Stimulated activated CD8-positive, alpha-beta memory T cell treated with anti-CD3 and anti-CD28 coated beads, Interleukin-2, amount 100 ng/mL, for 1 hour (primary cell): ENCODE results near the gene MTARC1.

ENCODE experiments used
- DNase-seq, 2 donors: peaks; one replicate each; pipeline ENCODE4 v3.0.0-alpha.2; 2020; ENCODE audit warnings: low read depth in 2 of 2

MTARC1 gene

DNA sequence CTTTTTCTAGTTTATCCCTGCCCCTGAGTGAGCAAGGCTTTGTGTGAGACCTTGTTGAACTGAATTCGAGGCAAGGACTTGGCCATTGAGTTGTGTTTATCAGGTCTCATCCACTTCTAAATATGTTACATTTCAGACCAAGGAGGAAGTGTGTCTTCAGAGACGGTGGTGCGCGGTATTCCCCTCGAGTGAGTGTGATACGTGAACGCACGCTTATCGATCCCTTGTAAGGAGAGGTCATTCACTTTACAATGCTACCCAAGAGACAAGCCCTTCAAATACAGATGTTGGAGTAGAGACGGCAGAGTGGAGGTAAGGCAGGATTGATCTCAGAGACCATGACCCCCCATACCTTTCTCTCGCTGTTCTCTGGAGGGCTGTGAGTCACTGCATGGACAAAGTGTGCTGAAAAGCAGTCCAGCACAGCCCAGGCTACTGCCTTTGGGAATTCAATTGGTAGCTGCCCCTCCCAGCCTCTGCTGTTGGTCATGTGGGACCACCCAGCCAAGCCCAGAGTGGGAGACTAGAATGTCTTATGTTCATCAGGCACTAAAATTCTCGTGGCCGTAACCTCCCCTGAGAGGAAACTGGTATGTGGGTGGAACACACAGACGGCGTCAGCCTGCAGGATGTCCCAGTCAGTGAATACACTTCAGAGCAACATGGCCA lies 16.3 kb upstream of the MTARC1 start:
- DNase-seq: no peak

DNA sequence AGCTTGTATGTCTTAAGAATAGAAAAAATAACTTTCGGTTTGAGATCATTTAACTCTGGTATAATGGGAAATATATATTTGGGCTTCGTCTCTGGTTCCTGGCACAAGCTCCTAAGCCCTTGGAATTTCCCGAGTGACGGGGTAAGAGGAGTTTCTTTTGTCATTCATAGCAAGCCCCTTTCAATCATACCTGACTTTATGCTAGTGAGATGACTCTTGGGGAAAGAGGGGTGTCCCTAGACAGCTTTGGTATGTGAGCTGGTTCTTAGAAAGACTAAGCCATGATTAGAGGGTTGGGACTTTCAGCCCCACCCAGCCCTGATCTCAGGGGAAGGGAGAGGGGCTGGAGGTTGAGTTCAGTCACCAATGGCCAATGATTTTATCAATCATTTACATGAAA lies 13.9 kb upstream of the MTARC1 start:
- no peak for DNase-seq

DNA sequence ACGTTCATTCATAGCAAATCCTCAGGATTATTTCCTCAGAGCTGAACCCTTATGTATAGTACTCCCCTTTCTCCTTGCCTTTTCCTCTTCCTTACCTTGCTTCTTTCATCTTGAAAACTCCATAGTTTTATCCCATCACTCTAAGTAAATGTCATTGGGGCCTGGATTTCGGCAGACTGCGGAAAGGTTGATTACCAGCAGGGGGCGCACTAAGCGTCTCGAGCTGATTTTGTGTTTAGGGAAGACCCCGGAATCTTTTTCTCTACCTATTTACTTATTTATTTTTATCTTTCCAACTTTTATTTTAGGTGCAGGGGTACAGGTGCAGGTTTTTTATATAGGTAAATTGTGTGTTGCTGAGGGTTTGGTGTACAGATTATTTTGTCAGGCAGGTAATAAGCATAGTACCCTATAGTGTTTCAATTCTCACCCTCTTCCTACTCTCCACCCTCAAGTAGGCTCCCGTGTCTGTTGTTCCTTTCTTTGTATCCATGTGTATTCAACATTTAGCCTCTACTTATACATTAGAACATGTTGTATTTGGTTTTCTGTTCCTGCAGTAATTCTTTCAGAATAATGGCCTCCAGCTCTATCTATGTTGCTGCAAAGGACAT lies 11.4 kb upstream of the MTARC1 start:
- DNase-seq: no peak

DNA sequence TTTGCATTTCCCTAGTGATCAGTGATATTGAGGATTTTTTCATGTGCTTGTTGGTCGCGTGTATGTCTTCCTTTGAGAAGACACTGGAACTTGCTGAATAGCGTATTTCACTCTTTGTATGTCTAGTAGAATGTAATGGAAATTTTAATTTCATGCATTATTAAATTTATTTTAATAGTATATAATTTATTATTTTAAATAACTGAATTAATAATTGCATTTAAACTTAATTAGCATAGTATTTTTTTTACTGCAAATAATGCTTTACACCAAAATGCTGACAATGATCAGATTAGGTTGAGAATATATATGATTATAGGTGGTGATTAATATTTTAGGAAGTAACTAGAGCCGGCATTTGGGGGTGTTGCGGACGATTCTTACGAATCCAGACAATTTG lies 10.5 kb upstream of the MTARC1 start:
- no peak for DNase-seq

DNA sequence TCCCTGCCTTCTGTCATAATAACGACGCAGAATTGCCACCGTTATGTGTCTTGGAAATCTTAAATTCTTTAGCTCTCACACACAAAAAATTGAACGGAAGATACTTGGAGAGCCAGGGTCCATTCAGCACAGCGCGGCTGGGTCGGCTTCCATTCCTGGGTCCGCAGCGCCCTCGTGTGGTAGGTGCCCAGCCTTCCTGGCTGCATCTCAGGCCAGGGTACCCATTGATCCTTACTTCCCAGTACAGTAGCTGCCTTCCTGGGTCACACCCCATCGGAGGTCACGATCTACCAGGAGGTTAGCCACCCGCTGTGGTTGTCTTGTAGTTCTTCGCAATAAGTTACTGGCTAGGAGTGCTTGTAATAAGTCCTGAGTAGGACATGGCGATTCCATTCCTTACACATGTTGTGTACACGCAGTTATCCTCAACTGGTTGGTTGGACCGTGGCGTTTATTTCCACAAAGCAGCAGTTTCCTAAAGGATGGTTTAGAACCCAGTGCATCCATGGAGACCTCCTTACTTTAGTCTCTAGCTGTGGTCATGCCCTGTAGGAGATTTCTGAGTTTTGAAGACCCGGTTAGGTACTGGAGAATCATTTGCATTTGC lies 9.9 kb upstream of the MTARC1 start:
- DNase-seq: peak in 1 of 2 donors; percentile 37

DNA sequence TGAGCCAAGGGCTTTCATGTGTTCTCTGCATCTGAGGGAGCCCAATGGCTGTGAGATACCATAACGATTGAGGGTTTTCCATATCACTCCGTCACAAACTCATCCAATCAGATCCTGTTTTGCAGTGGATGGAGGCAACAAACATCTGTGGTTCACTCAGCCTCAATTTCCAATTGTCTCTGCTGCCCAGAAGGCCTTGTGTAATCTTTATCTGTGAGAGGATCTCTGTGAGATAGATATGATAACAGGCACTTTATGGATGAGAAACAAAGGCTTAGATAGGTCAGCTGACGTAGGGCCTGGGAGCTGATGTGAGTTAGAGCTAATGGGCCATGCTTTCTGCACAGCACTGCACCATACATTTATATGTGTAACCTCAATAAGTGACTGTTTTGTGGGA lies 3.3 kb upstream of the MTARC1 start:
- no peak for DNase-seq

DNA sequence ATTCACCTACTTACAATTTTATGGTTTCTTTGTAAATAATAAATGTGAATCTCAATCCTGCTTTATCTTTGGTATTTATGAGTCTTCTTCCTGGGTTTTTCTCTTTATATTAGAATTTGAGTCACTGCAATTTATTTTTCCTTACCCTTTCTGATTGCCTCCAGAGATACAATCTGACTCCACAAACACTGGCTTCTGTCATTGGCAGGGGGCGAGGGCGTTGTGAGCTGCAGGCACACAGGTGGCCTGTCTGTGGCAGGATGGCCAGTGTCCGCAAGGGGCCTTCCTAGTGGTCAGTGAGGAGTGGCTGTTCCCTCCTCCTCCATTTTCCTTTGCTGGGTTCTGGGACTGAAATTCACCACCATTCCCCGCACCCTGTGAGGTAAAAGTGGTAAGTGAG lies 2.0 kb upstream of the MTARC1 start:
- DNase-seq: no peak

DNA sequence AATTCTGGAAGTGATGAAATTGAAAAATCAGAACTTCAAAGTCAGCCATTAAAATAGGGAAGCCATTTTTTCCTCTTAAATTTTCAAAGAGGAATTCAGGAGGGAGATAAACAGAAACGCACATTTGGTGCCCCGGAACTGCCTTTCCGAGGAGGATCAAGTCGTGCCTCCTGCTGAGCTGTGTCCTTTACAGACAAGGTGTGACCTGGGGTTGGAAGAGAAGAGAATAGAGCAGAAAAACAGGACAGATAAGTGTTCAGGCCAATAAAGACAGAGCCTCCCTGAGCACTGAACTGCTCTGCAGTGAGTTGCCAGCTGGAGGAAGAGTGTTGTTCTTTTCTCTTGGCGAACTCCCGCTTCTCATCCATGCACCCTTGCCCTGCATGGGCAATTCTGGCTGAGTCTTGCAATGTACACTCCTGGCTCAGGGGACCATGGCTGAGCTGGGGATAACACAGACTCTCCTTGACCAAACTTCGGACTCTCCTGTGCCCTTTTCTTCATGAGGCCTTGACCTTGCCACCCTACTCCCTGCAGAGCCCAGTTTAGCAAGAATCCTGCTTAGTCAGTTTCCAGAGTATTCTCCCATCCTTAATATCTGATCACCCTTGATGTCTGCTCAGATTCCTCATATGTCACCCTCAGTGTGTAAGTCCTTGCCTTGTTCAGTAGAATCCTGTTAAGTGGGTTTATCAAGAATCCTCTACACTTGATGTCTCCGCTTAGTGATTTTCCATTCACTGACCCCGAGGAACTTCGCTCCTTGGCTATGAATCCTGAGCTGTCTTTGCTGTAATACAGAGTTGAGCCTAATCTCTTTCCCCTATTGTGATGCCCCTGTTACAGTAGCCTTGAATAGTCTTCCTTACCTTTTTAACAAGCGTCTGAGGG lies 1.3 kb upstream of the MTARC1 start:
- DNase-seq: no peak

DNA sequence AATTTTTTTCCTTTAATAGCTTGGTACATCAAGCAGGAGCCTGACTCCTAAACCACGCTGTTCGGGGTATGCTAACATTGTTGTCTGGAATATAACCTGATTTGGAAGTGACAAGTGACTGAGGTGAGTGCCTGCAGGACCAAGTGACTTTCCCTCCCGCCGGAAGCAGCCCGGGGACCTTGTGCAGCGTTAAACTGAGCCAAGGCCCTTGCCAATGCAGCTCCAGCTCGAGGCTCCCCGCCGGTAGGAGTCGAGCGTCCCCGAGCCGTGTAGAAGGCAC lies 716 bp upstream of the MTARC1 start:
- DNase-seq: no peak

DNA sequence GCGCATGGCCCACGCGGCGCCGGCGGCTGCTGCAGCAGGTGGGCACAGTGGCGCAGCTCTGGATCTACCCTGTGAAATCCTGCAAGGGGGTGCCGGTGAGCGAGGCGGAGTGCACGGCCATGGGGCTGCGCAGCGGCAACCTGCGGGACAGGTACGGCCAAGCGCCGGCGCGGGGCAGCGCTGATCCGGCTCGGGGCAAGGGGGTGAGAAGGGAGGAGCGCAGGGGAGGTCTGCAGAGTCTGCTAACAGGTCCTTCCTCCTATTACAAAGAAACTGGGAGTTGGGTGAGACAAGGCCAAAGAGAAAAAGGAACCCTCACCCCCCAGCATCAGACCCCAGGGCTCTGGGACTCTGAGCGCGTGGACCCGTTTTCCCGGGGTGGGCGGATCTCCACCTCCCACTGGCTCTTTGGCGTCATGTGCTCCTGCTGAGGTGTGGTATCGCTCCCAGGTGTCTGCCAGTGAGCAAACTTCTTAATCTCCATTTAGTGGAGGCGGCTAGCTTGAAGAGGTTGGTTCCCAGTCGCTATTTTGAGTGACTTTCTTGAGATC lies 431 bp downstream of the MTARC1 start:
- DNase-seq: no peak

DNA sequence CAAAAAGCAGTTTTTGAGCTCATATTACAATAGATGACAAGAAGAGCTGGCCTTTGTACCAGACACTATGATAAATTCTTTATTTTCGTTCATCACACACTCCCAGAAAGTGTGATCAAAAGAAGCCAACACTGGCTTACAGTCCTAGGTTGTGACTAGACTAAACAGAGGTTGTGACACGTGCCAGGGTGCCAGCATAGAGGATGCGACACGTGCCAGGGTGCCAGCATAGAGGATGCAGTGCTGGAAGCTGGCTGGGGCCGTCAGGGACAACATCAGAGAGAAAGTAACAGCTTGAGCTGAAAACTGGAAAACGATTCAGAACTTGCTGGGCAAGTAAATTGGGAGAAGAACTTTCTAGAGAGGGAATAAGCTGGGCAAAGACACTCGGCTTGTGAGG lies 2.2 kb downstream of the MTARC1 start:
- DNase-seq: no peak

DNA sequence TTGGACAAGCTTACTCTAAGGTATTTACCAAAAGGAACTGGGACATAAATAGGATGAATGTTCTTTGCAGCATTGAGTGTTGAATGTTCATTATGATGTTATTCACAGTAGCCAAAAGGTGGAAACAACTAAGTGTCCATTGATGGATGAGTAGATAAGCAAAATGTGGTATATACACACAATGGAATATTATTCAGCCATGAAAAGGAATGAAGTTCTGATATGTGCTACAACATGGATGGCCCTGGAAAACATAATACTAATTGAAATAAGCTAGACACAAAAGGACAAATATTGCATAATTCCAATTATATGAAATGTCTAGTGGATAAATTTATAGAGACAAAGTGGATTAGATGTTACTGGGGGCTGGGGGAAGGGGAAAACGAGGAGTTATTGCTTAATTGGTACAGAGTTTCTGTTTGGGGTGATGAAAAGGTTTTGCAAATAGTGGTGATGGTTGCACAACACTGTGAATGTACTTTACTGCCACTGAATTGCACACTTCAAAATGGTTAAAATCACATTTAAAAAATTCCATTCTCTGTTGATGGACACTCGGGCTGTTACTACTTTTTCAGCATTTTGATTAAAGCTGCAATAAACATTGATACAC lies 2.9 kb downstream of the MTARC1 start:
- DNase-seq: no peak

DNA sequence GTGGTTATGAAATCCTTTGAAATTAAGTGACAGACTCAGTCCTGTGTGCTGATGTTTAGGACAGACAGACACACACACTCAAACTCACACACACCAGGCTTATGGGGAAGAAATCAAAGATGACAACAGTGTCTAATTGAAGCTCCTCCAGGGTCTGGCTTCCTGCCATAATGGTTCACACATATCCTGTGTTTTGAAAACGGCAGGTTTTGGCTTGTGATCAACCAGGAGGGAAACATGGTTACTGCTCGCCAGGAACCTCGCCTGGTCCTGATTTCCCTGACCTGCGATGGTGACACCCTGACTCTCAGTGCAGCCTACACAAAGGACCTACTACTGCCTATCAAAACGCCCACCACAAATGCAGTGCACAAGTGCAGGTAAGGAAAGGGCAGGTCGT lies 4.6 kb downstream of the MTARC1 start:
- DNase-seq: no peak

DNA sequence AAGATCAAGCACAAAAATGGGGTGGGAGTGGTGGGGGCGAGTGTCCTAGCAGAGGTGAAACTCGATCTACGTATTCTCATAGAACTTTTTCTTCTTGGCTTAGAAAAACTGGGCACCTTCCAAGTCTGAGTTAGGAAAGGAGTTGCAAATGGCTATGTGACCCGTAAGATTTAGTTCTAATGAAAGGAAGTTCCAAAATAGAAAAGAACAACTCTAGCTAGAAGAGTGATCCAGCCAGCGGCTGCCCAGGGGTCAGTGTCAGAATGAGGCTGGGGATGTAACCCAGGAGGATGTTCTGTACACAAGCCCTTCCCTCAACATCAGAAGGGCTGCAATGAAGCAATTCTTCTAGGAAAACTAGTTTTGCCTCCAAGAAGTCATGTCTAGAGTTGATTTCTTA lies 5.2 kb downstream of the MTARC1 start:
- DNase-seq: no peak

DNA sequence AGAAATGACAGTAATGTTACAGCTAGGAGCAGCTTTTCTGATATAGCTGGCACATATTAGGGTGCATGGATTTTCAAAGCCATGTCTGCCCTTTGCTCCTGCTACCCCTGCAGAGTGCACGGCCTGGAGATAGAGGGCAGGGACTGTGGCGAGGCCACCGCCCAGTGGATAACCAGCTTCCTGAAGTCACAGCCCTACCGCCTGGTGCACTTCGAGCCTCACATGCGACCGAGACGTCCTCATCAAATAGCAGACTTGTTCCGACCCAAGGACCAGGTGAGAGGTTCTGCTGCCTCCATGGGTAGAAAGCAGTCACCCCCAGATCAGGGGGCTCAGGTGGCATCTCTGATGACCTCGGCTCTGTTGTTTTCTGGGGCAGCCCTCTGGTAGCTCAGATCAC lies 9.8 kb downstream of the MTARC1 start:
- no peak for DNase-seq

DNA sequence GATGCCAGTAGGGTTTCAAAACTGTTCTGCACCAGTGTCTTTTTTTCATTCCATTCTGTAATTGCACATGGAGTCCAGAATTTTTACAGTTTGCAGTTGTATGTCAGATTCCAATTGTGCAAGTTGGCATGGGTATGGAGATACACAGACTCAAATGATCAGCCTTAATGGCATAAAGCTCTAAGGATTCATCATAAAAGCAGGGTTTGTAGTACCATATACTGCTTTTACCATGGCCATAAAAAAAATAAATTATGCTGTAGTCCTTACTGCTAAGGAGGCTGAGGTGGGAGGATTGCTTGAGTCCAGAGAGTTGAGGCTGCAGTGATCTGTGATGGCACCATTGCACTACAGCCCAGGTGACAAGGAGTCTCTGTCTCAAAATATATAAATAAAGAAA lies 10.3 kb downstream of the MTARC1 start:
- no peak for DNase-seq

DNA sequence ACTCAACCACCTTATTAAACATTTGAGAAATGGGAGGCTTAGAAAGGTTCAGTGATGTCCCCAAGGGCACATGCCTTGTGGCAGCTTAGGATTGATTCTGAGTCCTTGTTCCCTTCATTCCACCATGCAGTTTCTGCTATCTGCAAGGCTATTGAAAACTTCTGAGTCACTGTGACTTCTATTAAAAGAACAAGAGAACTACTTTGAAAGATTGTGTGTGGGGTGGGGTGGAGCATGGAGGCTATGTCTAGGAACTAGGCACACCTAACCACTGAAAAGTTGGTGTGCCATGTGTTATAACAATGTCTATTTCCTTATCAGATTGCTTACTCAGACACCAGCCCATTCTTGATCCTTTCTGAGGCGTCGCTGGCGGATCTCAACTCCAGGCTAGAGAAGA lies 10.8 kb downstream of the MTARC1 start:
- no peak for DNase-seq

DNA sequence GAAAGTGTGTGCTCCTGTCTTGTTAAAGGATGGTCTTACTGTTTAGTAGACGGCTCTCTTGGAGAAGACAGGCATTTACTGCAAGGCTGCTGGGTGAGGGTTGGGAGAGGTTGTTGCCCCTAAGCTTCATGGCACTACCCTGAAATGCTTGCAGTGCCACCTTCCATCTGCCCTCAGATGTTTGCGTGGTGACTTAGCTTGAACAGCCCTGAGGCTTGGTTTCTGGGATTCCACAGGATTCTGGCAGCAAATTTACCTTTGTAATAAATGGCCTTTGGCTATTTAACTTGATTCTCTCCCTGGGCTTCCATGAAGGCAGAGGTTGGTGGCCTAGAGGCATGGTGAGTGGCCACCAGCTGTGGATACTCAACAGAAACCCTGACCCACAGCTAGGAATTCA lies 11.6 kb downstream of the MTARC1 start:
- no peak for DNase-seq

DNA sequence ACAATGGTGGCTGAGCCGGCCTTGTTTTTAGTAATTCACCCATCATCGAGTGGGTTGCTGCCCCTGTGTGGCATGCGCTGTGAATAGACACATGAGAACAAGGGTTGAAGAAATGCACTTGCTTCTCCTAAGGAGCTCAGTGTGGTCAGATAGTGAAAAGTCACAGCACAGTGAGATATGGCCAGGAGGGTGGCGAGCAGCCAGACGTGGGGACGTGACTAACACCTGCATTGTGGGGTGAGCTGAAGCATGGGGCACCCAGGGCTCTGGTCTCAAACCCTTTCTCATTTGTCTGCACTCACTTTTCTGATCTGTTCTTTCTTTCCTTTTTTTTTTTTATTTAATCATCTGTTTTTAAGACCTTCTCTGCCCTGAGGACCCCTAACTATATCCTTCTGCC lies 13.5 kb downstream of the MTARC1 start:
- no peak for DNase-seq

DNA sequence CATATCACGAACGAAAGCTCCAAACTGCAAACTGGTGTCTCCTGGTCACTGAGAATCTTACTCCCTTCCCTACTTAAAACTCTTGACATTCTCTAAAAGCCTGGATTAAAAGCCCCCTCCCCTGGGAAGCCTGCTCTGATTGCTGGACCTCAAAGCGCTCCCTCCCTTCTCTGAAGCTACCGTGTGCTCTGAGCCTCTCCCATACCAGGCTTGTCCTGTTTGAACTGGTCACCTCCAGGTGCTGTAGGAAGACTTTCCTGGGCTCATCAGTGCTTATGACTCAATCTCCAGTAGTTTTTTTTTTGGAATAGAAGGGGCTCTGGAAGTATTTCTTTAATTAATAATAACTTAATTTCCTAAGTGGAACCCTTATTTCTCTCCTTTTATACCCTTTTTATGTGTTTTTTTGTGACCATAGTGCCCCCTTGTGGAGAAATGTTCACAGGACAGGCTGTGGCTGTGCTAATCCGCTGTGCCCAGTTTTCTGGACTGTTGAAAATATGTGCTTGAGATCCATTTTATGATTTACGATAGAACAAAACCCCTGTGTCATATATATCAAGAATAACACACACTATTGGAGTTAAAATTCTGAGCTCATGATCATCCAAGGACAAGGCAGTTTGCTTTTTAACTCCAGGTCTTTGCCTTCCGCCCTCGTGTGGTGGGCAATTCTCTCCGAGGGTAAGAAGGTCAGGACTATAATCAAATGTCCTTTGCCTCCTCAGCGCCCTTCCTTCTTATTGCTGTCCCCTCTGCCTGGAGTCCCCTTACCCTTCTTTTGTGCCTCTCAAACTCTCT lies 16.9 kb downstream of the MTARC1 start:
- DNase-seq: no peak

DNA sequence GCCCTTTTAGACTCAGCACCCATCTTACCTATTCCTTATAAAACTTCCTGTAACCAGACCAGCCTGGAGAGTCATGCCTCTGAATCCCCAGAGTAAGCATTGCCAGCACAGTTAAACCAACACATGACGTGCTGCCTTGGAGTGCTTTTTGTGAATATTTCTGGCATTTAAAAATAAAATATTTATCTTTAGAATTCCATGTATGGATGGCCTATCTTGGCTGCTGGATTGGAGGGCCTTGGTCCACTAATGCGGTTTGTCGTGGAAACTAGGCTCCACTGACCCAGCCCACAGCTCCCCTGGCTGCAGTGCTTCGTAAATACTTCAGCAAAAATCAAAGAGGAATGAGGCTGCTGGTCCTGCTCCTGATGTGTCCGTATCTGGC lies 17.5 kb downstream of the MTARC1 start:
- no peak for DNase-seq
